ENCODE measurements around the gene AMACR.

AMACR gene

DNA sequence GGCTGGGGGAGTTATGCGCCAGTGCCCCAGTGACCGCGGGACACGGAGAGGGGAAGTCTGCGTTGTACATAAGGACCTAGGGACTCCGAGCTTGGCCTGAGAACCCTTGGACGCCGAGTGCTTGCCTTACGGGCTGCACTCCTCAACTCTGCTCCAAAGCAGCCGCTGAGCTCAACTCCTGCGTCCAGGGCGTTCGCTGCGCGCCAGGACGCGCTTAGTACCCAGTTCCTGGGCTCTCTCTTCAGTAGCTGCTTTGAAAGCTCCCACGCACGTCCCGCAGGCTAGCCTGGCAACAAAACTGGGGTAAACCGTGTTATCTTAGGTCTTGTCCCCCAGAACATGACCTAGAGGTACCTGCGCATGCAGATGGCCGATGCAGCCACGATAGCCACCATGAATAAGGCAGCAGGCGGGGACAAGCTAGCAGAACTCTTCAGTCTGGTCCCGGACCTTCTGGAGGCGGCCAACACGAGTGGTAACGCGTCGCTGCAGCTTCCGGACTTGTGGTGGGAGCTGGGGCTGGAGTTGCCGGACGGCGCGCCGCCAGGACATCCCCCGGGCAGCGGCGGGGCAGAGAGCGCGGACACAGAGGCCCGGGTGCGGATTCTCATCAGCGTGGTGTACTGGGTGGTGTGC lies 71.4 kb downstream of the AMACR start, which contains the start of gene RXFP3:
TSS of gene RXFP3 (plus strand) at position 6 of the 636 bp plus-strand sequence. CDS start at position 361, 355 bp downstream.
- peaks cover 31% of the 10 kb centered on the region for H3K27me3 Mint-ChIP-seq

More for the DNA sequence above, 71.4 kb downstream of the AMACR start, which contains the start of gene RXFP3:
- no peak within 1 kb of the TSS for H3K27ac Mint-ChIP-seq
- H3K36me3 Mint-ChIP-seq, result no peaks in the 10 kb centered on the region
- no peak within 1 kb of the TSS for H3K4me3 Mint-ChIP-seq
- H3K9me3 Mint-ChIP-seq, result no peaks in the 10 kb centered on the region
- peaks cover 4% of the 10 kb centered on the region for H3K4me1 Mint-ChIP-seq
